Lower lobe of right lung (tissue), 2 donors: ENCODE results near the gene GUCA1A. TPM values are rescaled to one million over a fixed set of nuclear protein-coding genes. Genes with fewer than 3 reads are reported as not detected.
"Not testable (repeated sequence)": the region's sequence is repeated elsewhere in the genome, so short reads cannot be mapped to it uniquely, and the experiment has no call there.

ENCODE experiments used
- ATAC-seq, 2 donors: fragments of 200-7000 bp; cut with Tn5 transposase; one replicate each; pipeline ENCODE4 v1.9.1; 2020 to 2022; ENCODE audit warnings: mild to moderate bottlenecking in 2 of 2, moderate library complexity in 2 of 2
- DNase-seq: peaks from one replicate; pipeline ENCODE4 v3.0.0-alpha.2; 2020
- H3K27ac ChIP-seq: fragments of 200-600 bp; one replicate; pipeline ENCODE4 v1.8.0; 2022
- H3K27me3 ChIP-seq: fragments of 200-600 bp; one replicate; pipeline ENCODE4 v1.8.0; 2022; ENCODE audit warnings: low read depth
- H3K36me3 ChIP-seq: fragments of 200-600 bp; one replicate; pipeline ENCODE4 v1.8.0; 2022; ENCODE audit warnings: mild to moderate bottlenecking
- H3K4me1 ChIP-seq: fragments of 200-600 bp; one replicate; pipeline ENCODE4 v1.8.0; 2022
- H3K4me3 ChIP-seq: fragments of 200-600 bp; one replicate; pipeline ENCODE4 v1.8.0; 2022; ENCODE audit warnings: mild to moderate bottlenecking
- H3K9me3 ChIP-seq: fragments of 200-600 bp; one replicate; pipeline ENCODE4 v1.8.0; 2022
- CTCF ChIP-seq: fragments of 200-600 bp; IDR thresholded peaks from one replicate; pipeline ENCODE4 v1.8.0; 2022; ENCODE audit warnings: antibody characterized with exemption, mild to moderate bottlenecking
- intact Hi-C: fragments of 100-400 bp; cut with DNase I; formaldehyde crosslinking; loops from one replicate; pipeline ENCODE4 v1.11.0; 2022
- total RNA-seq: library from RNA; stranded (reverse); fragmentation: NEBNext Ultra II Directional; extraction: Animal tissue kit (Norgen Biotek cat#: 25700); gene quantifications from one replicate; pipeline ENCODE4 v1.2.1, GENCODE V29; 2021
- donor health status: DM: no; HTN: yes; CAD: no; lungs with severe emphysema.

Gene GUCA1A
- total RNA-seq, 1 donor from 2014 or later: not detected

GRCh38 chr6:42195415-42195814 is 22.3 kb downstream of the GUCA1A start:
- intact Hi-C loops: no loop called here
- H3K4me1 ChIP-seq: no peaks in the 10 kb centered on the region
- no peaks in the 10 kb centered on the region for H3K9me3 ChIP-seq
- DNase-seq: no peak
- no peaks in the 10 kb centered on the region for H3K36me3 ChIP-seq
- ATAC-seq: no peak
- no peak overlapping the region for H3K4me3 ChIP-seq
- no peak overlapping the region for H3K27ac ChIP-seq
- no peaks in the 10 kb centered on the region for H3K27me3 ChIP-seq
- no peak for TF ChIP-seq CTCF

- no peaks in the 10 kb centered on the region for H3K9me3 ChIP-seq
- H3K27me3 ChIP-seq: no peaks in the 10 kb centered on the region
- intact Hi-C loops: no loop called here
- H3K4me1 ChIP-seq: no peaks in the 10 kb centered on the region
- DNase-seq (no peak), ATAC-seq (peak; percentile 41 to 43)
- H3K27ac ChIP-seq: no peak overlapping the region
- TF ChIP-seq CTCF: no peak
- H3K36me3 ChIP-seq: no peaks in the 10 kb centered on the region
- no peak overlapping the region for H3K4me3 ChIP-seq
These were observed 24.6 kb downstream of the GUCA1A start for GRCh38 chr6:42197555-42198362.

- TF ChIP-seq CTCF: no peak
- H3K4me3 ChIP-seq: no peak overlapping the region
- no peaks in the 10 kb centered on the region for H3K27me3 ChIP-seq
- H3K27ac ChIP-seq: no peak overlapping the region
- H3K36me3 ChIP-seq: peaks cover 5% of the 10 kb centered on the region
- DNase-seq (no peak), ATAC-seq (no peak)
- intact Hi-C loops: no loop called here
- no peaks in the 10 kb centered on the region for H3K4me1 ChIP-seq
- no peaks in the 10 kb centered on the region for H3K9me3 ChIP-seq
These were observed 26.2 kb downstream of the GUCA1A start for GRCh38 chr6:42199106-42199981.

GRCh38 chr6:42200035-42200434 is 26.9 kb downstream of the GUCA1A start:
- Histone ChIP-seq H3K36me3 (peaks cover 12% of the 10 kb centered on the region), H3K27ac (no peak overlapping the region), H3K9me3 (no peaks in the 10 kb centered on the region), H3K4me1 (no peaks in the 10 kb centered on the region), H3K27me3 (no peaks in the 10 kb centered on the region), H3K4me3 (no peak overlapping the region)
- intact Hi-C loops: no loop called here
- DNase-seq: no peak
- TF ChIP-seq CTCF: no peak
- ATAC-seq: peak; percentile 34 to 57

- no peak for TF ChIP-seq CTCF
- Histone ChIP-seq H3K4me3 (no peak overlapping the region), H3K36me3 (peaks cover 25% of the 10 kb centered on the region), H3K9me3 (no peaks in the 10 kb centered on the region), H3K4me1 (no peaks in the 10 kb centered on the region), H3K27me3 (no peaks in the 10 kb centered on the region), H3K27ac (no peak overlapping the region)
- intact Hi-C loops: no loop called here
- DNase-seq (no peak), ATAC-seq (no peak)
These were observed 28.2 kb downstream of the GUCA1A start for GRCh38 chr6:42201382-42201781.

- H3K9me3 ChIP-seq, H3K27ac ChIP-seq, H3K4me3 ChIP-seq, DNase-seq, ATAC-seq, H3K4me1 ChIP-seq, intact Hi-C loops, H3K27me3 ChIP-seq: not testable (repeated sequence)
- H3K36me3 ChIP-seq: peaks cover 35% of the 10 kb centered on the region
These were observed 29.2 kb downstream of the GUCA1A start for GRCh38 chr6:42202131-42202915.
